ENCODE results near the gene GABPB1. TPM values are rescaled to one million over a fixed set of nuclear protein-coding genes. Genes with fewer than 3 reads are reported as not detected.

GABPB1 gene
- total RNA-seq, 4 donors from 2014 or later: 7.4 to 11.5 (median 8.7) TPM

GRCh38 chr15:50339717-50340116, 15.3 kb downstream of the GABPB1 start:
- H3K36me3 ChIP-seq: peaks cover 0 to 9% of the 10 kb centered on the region in 2 donors
- no peaks in the 10 kb centered on the region for H3K9me3 ChIP-seq
- H3K27me3 ChIP-seq: no peaks in the 10 kb centered on the region
- ATAC-seq: no peak
- TF ChIP-seq CTCF (IDR thresholded peaks at IDR 0.05 in 4 of 5, conservative IDR thresholded peaks at IDR 0.05 in 1 of 5) (no peak), POLR2A (IDR thresholded peaks at IDR 0.05) (no peak)
- in situ Hi-C loops (cut with MboI; ENCODE audit: low sequenced_read_pairs in 4 of 4) (no loop called here), intact Hi-C loops (cut with DNase I; ENCODE audit: low total_unique reads) (no loop called here)
- H3K4me1 ChIP-seq: no peaks in the 10 kb centered on the region
- no peak overlapping the region for H3K27ac ChIP-seq
- no peak for DNase-seq
- no peak overlapping the region for H3K4me3 ChIP-seq

- no peaks in the 10 kb centered on the region for H3K27me3 ChIP-seq
- no peaks in the 10 kb centered on the region for H3K4me1 ChIP-seq
- no peak overlapping the region for H3K27ac ChIP-seq
- intact Hi-C loops (cut with DNase I; ENCODE audit: low total_unique reads) (no loop called here), in situ Hi-C loops (cut with MboI; ENCODE audit: low sequenced_read_pairs in 4 of 4) (no loop called here)
- peaks cover 0 to 9% of the 10 kb centered on the region in 2 donors for H3K36me3 ChIP-seq
- ATAC-seq: no peak
- no peak for DNase-seq
- TF ChIP-seq CTCF (IDR thresholded peaks at IDR 0.05 in 4 of 5, conservative IDR thresholded peaks at IDR 0.05 in 1 of 5) (no peak), POLR2A (IDR thresholded peaks at IDR 0.05) (no peak)
- H3K4me3 ChIP-seq: no peak overlapping the region
- H3K9me3 ChIP-seq: no peaks in the 10 kb centered on the region
Measured at GRCh38 chr15:50335251-50335650, 19.7 kb downstream of the GABPB1 start.

GRCh38 chr15:50333229-50333628, 21.8 kb downstream of the GABPB1 start:
- ATAC-seq (no peak), DNase-seq (no peak)
- Histone ChIP-seq H3K4me3 (no peak overlapping the region), H3K36me3 (no peaks in the 10 kb centered on the region), H3K4me1 (no peaks in the 10 kb centered on the region), H3K9me3 (no peaks in the 10 kb centered on the region), H3K27ac (no peak overlapping the region), H3K27me3 (no peaks in the 10 kb centered on the region)
- TF ChIP-seq CTCF (IDR thresholded peaks at IDR 0.05 in 4 of 5, conservative IDR thresholded peaks at IDR 0.05 in 1 of 5) (no peak), POLR2A (IDR thresholded peaks at IDR 0.05) (no peak)
- in situ Hi-C loops (cut with MboI; ENCODE audit: low sequenced_read_pairs in 4 of 4): no loop called here
- intact Hi-C loops (cut with DNase I; ENCODE audit: low total_unique reads): no loop called here

GRCh38 chr15:50330921-50331320, 24.1 kb downstream of the GABPB1 start:
- TF ChIP-seq POLR2A (IDR thresholded peaks at IDR 0.05) (no peak), CTCF (IDR thresholded peaks at IDR 0.05 in 4 of 5, conservative IDR thresholded peaks at IDR 0.05 in 1 of 5) (no peak)
- Histone ChIP-seq H3K27me3 (no peaks in the 10 kb centered on the region), H3K36me3 (no peaks in the 10 kb centered on the region), H3K27ac (no peak overlapping the region), H3K4me1 (no peaks in the 10 kb centered on the region), H3K4me3 (no peak overlapping the region), H3K9me3 (no peaks in the 10 kb centered on the region)
- in situ Hi-C loops (cut with MboI; ENCODE audit: low sequenced_read_pairs in 4 of 4): no loop called here
- ATAC-seq (no peak), DNase-seq (no peak)
- intact Hi-C loops (cut with DNase I; ENCODE audit: low total_unique reads): no loop called here

GRCh38 chr15:50328116-50328515, 26.9 kb downstream of the GABPB1 start:
- H3K4me3 ChIP-seq: no peak overlapping the region
- ATAC-seq (no peak), DNase-seq (no peak)
- H3K4me1 ChIP-seq: no peaks in the 10 kb centered on the region
- no peaks in the 10 kb centered on the region for H3K27me3 ChIP-seq
- in situ Hi-C loops (cut with MboI; ENCODE audit: low sequenced_read_pairs in 4 of 4): no loop called here
- TF ChIP-seq POLR2A (IDR thresholded peaks at IDR 0.05): no peak
- no peak for TF ChIP-seq CTCF (IDR thresholded peaks at IDR 0.05 in 4 of 5, conservative IDR thresholded peaks at IDR 0.05 in 1 of 5)
- H3K9me3 ChIP-seq: no peaks in the 10 kb centered on the region
- H3K27ac ChIP-seq: no peak overlapping the region
- intact Hi-C loops (cut with DNase I; ENCODE audit: low total_unique reads): no loop called here
- H3K36me3 ChIP-seq: no peaks in the 10 kb centered on the region
